Middle frontal gyrus (tissue), 1 donor: ENCODE measurements around the gene SLFN13.
"Not testable (repeated sequence)": the region's sequence is repeated elsewhere in the genome, so short reads cannot be mapped to it uniquely, and the experiment has no call there.

Experiments
- DNase-seq: peaks from one replicate; pipeline ENCODE4 v3.0.0-alpha.2; 2015; ENCODE audit warnings: low spot score; ENCODE audit errors: extremely low spot score

The SLFN13 gene

GRCh38 chr17:35432176-35433074, 16.1 kb downstream of the SLFN13 start, which contains the start of gene SLFN12:
Gene SLFN12 (minus strand): TSS chr17:35432500. CDS start chr17:35423028, 9,472 bp downstream.
- DNase-seq, result no peak

- no peak for DNase-seq
Observed at GRCh38 chr17:35429702-35430101, 18.9 kb downstream of the SLFN13 start.

DNA sequence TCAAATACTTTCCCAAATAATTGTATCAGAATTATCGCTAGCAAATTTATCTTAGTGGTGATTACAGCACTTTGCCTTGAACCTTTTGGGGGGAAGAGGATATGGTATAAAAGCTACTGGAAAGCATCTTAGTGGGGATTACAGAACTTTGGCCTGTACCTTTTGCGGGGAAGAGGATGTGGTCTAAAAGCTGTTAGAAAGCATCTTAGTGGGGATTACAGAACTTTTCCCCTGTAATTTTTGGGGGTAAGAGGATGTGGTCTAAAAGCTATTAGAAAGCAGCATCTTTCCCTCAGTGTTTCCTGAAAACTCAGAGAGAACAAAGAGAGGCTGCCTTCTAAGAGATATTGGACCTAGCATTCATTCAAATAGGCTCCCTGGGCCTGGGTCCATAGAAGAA, 20.3 kb downstream of the SLFN13 start:
- DNase-seq, result no peak

DNA sequence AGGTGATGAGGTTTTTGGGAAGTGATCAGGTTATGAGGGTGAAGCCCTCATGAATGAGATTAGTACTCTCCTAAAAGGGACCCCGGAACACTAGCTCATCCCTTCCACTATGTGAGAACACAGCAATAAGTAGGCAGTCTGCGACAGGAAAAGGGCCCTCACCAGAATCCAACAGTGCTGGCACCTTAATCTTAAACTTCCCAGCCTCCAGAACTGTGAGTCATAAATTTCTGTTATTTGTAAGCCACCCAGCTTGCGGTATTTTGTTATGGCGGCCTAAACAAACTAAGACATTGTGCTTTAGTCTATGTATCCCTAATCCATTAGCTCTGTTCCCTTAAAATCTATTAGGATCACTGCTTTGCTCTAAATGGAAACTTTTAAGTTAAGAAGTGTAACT, 24.8 kb downstream of the SLFN13 start:
- DNase-seq, result no peak

DNA sequence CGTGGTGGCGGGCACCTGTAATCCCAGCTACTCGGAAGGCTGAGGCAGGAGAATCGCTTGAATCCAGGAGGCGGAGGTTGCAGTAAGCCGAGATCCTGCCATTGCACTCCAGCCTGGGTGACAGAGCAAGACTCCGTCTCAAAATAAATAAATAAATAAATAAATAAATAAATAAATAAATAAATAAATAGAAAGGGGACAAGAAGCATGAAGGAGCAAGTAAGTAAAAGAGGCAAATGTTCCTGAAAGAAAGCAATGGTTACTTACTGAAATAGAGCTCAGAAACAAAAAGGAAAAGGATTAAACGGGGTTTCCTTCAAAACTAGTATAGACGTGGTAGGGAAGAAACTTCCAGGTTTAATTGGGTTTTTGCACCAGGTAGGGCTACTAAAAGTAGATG, 27.5 kb downstream of the SLFN13 start:
- DNase-seq, result not testable (repeated sequence)

DNA sequence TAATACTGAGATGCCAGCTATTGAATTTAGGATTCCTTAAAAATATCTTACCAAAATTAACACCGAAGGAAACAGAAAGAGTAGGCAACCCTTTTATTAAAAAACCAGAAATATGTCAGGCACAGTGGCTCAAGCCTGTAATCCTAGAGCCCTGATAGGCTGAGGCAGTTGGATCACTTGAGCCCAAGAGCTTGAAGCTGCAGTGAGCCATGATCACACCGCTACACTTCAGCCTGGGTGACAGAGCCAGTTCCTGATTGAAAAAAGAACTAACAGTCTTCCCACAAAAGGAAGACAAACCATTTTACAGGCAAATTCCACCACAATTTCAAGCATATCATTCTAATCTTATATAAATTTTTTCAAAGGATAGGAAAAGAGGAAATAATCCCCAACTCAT, 31.9 kb downstream of the SLFN13 start:
- DNase-seq, result no peak

GRCh38 chr17:35414707-35415106, 33.9 kb downstream of the SLFN13 start:
- not testable (repeated sequence) for DNase-seq

GRCh38 chr17:35414247-35414646, 34.3 kb downstream of the SLFN13 start:
- no peak for DNase-seq

DNA sequence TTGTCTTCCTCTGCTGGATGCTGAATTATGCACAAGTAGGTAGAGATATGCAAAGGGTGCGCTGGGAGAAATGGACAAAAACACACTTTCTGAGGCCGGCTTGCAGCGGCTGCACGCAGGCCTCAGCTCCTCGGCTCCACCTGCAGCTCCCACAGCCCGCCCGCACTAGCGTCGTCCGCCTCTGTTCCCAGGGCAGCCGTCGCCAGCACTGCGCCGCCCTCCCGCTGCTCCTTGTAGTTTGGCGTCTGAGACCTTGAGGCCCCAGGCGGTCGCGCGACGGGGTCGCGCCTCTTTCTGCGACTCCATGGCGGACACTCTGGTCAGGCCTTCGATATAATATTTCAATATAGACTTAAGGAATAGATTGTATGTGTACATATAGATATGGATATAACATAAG, 41.0 kb downstream of the SLFN13 start:
- no peak for DNase-seq

DNA sequence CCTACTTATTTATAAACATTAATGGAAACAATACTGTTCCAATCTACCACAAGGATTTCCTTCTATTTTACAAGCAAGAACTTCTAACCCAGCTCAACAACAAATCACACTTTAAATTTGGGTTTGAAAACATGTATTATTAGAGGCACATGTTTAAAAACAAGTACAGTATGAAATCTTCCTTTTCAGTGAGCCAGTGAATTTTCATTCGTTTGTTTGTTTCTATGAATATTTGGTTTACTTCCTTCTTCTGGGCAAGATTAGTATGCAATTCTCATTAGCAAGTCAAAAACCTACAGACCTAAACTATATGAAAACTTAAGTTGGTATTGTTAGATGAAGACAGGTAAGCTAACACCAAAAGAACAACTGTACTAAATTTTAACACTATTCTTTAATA, 42.0 kb downstream of the SLFN13 start:
- DNase-seq, result no peak

GRCh38 chr17:35404360-35404759, 44.2 kb downstream of the SLFN13 start:
- no peak for DNase-seq

GRCh38 chr17:35393783-35394182, 54.8 kb downstream of the SLFN13 start:
- DNase-seq, result not testable (repeated sequence)

- DNase-seq, result no peak
Observed at GRCh38 chr17:35390663-35391062, 57.9 kb downstream of the SLFN13 start.

DNA sequence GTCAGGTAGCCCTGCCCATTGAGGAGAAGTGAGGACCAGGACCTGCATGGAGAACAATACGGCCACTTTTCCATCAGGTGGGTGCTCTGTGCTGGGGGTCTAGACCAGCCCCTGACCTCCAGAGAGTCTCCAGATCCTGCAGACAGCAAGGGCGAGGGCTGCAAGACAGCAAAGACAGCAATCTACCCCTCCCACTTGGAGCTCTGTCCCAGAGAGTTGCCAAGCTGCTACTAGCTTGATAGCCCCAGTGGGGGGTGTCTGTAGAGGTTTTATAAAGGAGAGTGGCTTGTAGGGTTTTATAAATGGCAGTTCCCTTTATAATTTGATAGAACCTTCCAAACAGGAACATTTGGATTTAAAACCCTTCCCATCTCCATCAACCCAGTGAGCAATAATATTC, 58.4 kb downstream of the SLFN13 start:
- no peak for DNase-seq

GRCh38 chr17:35387496-35387895, 61.1 kb downstream of the SLFN13 start:
- DNase-seq, result no peak
